ENCODE data around the gene TBX10.

Gene TBX10

GRCh38 chr11:67664213-67664585, 24.6 kb upstream of the TBX10 start:
- no peak for TF ChIP-seq CTCF (IDR thresholded peaks at IDR 0.05; ENCODE audit: low read depth, low read length, poor library complexity, severe bottlenecking)
- TF ChIP-seq EZH2phosphoT487 (IDR thresholded peaks at IDR 0.05; ENCODE audit: borderline replicate concordance, low read length) = no peak
- Histone ChIP-seq H3K4me1 (ENCODE audit: control insufficient read depth, low read length) (peaks cover 49% of the 10 kb centered on the region), H3K4me3 (ENCODE audit: low read length) (no peak overlapping the region), H3K27me3 (ENCODE audit: control insufficient read depth, low read length) (no peaks in the 10 kb centered on the region), H3K4me2 (ENCODE audit: low read length) (no peak overlapping the region), H3K27ac (ENCODE audit: low read depth, low read length) (no peak overlapping the region), H3K79me2 (ENCODE audit: control insufficient read depth, low read length) (no peaks in the 10 kb centered on the region), H3F3A (ENCODE audit: control insufficient read depth, insufficient read depth) (peaks cover 11% of the 10 kb centered on the region), H3K9me2 (replicated peaks; ENCODE audit: control insufficient read depth, low read length) (no peaks in the 10 kb centered on the region), H3K9me3 (ENCODE audit: control insufficient read depth, insufficient read depth, low read length) (peaks cover 4% of the 10 kb centered on the region; the same call in 1 of the 2 replicates), H3K36me3 (ENCODE audit: control insufficient read depth, low read length) (no peaks in the 10 kb centered on the region), H4K20me1 (ENCODE audit: control insufficient read depth, insufficient read depth, low read depth, low read length) (no peaks in the 10 kb centered on the region)

GRCh38 chr11:67663532-67664212, 24.1 kb upstream of the TBX10 start:
- Histone ChIP-seq H3F3A (ENCODE audit: control insufficient read depth, insufficient read depth) (peaks cover 12% of the 10 kb centered on the region), H3K27me3 (ENCODE audit: control insufficient read depth, low read length) (no peaks in the 10 kb centered on the region), H3K79me2 (ENCODE audit: control insufficient read depth, low read length) (no peaks in the 10 kb centered on the region), H3K9me2 (replicated peaks; ENCODE audit: control insufficient read depth, low read length) (no peaks in the 10 kb centered on the region), H3K4me2 (ENCODE audit: low read length) (no peak overlapping the region), H3K4me1 (ENCODE audit: control insufficient read depth, low read length) (peaks cover 49% of the 10 kb centered on the region), H3K4me3 (ENCODE audit: low read length) (no peak overlapping the region), H4K20me1 (ENCODE audit: control insufficient read depth, insufficient read depth, low read depth, low read length) (no peaks in the 10 kb centered on the region), H3K9me3 (ENCODE audit: control insufficient read depth, insufficient read depth, low read length) (no peaks in the 10 kb centered on the region), H3K36me3 (ENCODE audit: control insufficient read depth, low read length) (no peaks in the 10 kb centered on the region), H3K27ac (ENCODE audit: low read depth, low read length) (no peak overlapping the region)
- TF ChIP-seq EZH2phosphoT487 (IDR thresholded peaks at IDR 0.05; ENCODE audit: borderline replicate concordance, low read length) = no peak
- TF ChIP-seq CTCF (IDR thresholded peaks at IDR 0.05; ENCODE audit: low read depth, low read length, poor library complexity, severe bottlenecking) = no peak

- Histone ChIP-seq H3K27me3 (ENCODE audit: control insufficient read depth, low read length) (no peaks in the 10 kb centered on the region), H3K9me2 (replicated peaks; ENCODE audit: control insufficient read depth, low read length) (no peaks in the 10 kb centered on the region), H4K20me1 (ENCODE audit: control insufficient read depth, insufficient read depth, low read depth, low read length) (no peaks in the 10 kb centered on the region), H3K79me2 (ENCODE audit: control insufficient read depth, low read length) (no peaks in the 10 kb centered on the region), H3K4me1 (ENCODE audit: control insufficient read depth, low read length) (peaks cover 49% of the 10 kb centered on the region), H3F3A (ENCODE audit: control insufficient read depth, insufficient read depth) (peaks cover 17% of the 10 kb centered on the region), H3K27ac (ENCODE audit: low read depth, low read length) (no peak overlapping the region), H3K4me3 (ENCODE audit: low read length) (no peak overlapping the region), H3K4me2 (ENCODE audit: low read length) (no peak overlapping the region), H3K9me3 (ENCODE audit: control insufficient read depth, insufficient read depth, low read length) (no peaks in the 10 kb centered on the region), H3K36me3 (ENCODE audit: control insufficient read depth, low read length) (no peaks in the 10 kb centered on the region)
- no peak for TF ChIP-seq CTCF (IDR thresholded peaks at IDR 0.05; ENCODE audit: low read depth, low read length, poor library complexity, severe bottlenecking)
- TF ChIP-seq EZH2phosphoT487 (IDR thresholded peaks at IDR 0.05; ENCODE audit: borderline replicate concordance, low read length) = no peak
These were observed 23.4 kb upstream of the TBX10 start for GRCh38 chr11:67662835-67663531.
